HG02642 (cell line): ENCODE measurements around the gene BMPR1A.
"Not testable (repeated sequence)": the region's sequence is repeated elsewhere in the genome, so short reads cannot be mapped to it uniquely, and the experiment has no call there.

Experiments
- ATAC-seq: cut with Tn5 transposase; IDR thresholded peaks from one replicate; pipeline ENCODE4 v1.9.1; 2021; ENCODE audit warnings: mild to moderate bottlenecking; ENCODE audit not compliant: unreplicated experiment, poor library complexity

The BMPR1A gene

DNA sequence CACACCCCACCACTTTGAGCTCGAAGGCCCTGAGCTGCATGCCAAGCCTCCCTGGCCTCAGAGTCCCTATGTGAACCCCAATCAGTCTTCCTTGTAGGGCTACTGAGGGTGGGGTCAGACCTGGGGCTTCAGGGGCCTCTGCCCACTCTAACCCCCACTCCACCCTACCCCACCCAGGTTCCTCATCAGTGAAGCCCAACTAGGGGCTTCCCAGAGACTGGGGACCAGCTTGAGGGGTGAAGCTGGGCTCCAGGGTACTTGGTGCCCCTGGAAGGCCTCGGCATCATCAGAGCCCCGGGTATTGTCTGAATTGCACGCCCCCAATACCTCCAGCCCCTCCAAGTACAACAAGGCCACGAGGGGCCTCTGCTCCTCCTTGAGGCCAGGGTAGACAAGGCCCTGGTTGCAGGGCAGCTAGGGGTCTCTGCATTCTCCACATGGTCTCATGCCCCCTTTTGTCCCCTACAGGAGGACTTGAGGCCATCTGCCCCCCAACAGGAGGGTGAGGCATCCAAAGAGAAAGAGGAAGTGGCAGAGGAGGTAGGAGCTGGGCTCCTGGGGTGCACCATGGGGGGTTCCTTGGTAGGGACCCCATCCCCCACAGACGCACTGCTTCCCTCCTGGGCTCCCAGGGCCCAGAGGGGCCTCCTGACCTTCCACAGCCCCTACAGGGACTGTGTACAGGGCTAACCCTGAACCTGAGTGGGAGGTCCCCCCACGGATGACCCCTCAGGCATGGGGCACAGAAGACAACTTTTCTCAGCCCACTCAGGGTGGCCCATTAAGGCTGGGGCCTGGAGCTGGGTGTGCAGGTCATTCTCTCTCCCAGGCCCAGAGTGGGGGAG is 205.9 kb downstream of the BMPR1A start:
- ATAC-seq, result no peak

DNA sequence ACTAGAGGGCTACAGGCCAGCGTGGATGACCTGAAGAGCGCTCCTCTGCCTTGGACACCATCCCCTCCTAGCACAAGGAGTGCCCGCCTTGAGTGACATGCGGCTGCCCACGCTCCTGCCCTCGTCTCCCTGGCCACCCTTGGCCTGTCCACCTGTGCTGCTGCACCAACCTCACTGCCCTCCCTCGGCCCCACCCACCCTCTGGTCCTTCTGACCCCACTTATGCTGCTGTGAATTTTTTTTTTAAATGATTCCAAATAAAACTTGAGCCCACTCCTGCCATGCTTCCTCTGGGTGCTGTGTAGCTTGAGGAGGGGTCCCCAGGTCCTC is 206.5 kb downstream of the BMPR1A start:
- ATAC-seq, result no peak

DNA sequence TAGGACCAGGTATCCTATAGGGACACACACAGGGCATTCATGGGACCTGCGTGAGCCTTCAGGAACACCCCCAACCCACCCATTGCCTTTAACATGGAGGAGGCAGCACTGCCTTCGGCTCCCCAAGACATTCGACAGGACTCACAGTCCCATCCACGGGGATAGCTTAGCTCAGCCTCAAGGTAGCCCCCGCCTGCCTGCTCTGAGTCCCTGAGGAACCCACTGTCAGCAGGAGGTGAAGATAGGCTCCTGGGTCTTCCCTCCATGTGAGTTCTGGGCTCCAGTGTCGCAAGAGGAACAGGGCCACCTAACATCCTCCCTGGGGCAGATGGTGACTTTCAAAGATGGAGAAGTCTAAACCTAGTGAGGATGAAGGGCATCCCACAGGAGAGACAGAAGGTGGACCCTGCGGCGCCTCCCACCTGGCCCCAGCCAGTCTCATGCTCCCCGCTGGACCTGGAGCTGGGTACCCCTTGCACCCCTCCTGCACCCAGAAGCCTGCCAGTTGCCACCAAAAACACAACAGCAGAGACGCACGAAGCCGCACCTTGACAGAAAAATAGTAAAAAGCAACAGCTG is 207.0 kb downstream of the BMPR1A start:
- no peak for ATAC-seq

DNA sequence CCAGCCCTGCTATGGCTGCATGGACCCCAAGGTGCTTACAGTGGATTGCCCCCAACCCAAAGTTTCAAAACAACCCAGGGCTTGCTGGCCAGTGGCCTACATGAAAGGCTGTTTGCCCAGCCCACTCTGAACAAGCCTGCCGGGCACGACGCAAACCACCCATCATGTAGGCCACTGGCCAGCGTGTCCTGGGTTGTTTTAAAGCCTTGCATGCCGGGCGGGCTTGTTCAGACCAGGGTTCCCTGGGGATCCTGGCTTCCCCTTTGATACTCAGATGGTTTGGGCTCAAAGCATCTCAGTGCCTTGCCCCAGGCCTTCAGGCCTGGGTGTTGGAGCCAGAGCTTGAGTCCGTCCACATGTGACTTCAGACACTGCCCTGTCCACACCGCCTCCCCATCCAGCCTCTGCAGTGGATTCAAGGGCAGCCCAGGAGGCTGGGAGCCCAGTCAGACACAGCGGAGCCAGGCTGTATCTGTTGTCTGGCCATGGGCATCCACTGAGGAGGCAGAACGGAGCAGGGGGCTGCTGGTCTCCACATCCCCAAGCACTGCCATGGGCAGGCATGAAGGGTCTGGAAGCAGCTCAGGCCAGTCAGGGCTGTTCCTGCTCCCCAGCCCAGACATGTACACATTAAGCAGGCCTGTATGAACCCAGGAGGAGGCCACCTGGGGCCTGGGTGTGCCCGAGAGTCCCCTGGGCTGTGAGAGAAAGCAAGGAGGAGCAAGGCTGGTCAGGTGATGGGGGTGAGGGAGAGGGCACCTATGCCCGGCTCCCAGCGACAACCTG is 207.8 kb downstream of the BMPR1A start:
- ATAC-seq, result no peak

DNA sequence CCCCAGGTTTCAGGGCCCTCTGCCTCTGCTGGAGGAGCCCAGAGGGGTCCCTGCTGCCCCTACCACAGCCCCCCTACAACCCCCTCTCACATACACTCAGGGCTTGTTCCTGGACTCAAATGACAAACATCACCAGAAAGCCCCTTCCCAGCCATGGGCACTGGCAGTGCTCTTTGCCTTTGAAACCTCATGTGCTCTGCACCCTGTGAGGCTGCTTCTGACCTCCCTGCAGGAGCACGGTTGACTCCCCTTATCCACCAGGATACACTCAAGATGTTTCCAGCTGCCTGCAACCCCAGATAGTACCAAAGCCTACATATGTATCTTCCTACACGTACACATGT is 208.4 kb downstream of the BMPR1A start:
- no peak for ATAC-seq

DNA sequence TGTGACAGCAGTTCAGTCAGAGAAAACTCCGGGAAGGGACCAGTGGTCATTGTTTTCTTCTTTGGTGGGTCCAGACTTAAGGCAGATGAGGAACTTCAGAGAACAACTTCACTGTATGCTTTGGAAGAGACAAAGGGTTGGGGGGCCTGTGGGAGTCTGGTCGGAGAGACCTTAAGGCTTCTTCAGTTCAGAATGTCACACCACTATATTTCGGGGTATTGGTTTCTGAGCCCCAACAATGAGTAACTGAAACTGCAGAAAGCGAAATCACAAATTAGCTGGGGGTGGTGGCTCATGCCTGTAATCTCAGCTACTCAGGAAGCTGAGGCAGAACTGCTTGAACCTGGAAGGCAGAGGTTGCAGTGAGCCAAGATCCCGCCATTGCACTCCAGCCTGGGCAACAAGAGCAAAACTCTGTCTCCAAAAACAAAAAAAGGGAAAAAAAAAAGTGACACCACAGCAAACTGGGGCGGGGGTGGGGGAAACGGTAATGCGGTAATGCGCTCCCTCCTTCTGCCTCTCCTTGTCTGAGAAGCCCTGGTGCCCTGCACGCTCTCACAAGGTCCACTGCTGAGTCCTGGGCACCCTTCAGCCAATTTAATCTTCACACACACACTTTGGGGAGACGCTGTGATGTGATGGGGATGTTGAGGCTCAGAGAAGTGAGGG is 209.7 kb downstream of the BMPR1A start:
- ATAC-seq, result no peak

DNA sequence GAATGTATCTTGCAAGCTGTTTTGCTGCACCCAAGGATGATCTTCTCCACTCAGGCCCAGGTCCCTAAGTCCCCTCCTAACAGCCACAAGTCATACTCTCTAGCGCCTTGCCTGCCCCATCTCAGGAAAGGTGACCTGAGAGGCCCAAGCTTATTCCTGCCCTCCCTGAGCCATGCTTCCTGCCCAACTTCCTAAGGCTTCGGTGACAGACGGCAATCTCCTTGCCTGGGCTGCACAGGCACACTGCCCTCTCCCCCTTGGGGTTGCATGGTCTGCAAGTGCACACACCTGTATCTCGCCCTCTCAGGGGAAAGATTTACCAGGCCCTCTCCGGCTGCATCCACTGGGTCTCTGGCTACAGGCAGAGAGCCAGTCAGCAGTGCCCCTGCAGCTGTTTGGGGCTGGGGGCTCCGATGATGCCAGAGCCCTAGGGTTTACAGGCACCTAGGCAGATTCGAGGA is 211.1 kb downstream of the BMPR1A start:
- ATAC-seq, result no peak

DNA sequence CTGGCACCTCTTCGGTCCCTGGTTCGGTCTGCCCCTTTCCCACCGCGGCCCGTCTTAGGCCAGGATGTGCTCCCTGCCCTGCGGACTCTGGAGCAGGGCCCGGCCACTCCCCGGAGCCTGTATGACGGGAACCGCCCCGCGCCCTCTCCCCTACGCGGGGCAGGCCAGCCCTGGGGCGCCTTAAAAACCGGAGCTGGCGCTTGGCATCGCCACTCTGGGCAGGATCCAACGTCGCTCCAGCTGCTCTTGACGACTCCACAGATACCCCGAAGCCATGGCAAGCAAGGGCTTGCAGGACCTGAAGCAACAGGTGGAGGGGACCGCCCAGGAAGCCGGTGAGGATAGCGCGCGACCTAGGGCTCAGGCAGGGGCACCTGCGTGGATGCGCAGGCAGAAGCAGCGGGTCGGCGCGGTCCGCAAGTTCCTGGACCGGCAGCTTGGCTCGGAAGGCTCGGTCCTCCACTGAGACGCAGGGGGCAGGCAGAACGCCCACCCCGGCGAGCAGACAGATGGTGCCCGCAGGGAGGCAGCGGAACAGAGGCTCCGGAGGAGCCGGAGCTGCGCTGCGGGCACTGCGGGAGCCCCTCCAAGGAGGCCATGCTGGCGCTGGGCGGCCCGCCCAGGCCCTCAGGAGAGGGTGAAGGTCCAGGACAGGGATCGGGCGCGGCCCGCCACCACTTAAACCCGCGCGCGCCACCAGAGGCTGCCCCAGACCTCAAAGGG is 212.0 kb downstream of the BMPR1A start, which contains the start of gene ADIRF:
Gene ADIRF, plus strand, starts transcription at position 212 of the 723 bp plus-strand sequence. Its CDS starts 63 bp downstream, at position 275.
- ATAC-seq, result no peak

DNA sequence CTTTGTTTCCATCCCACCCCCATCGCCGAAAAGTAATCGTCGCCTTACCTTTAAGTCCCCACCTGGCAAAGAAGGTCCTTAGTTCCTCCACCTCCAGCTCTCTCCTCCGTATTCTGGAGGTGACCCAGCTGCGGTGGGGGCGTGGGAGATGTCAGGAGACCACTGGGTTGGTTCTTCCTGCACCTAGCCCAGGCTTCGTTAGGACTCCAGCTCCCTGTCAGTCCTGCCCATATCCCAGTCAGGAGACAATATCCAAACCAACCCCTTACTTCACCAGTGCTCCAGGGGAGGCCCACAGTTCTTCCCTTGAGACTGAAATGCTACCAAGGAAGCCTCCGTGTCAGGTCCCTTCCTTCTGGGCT is 212.6 kb downstream of the BMPR1A start:
- ATAC-seq, result no peak

DNA sequence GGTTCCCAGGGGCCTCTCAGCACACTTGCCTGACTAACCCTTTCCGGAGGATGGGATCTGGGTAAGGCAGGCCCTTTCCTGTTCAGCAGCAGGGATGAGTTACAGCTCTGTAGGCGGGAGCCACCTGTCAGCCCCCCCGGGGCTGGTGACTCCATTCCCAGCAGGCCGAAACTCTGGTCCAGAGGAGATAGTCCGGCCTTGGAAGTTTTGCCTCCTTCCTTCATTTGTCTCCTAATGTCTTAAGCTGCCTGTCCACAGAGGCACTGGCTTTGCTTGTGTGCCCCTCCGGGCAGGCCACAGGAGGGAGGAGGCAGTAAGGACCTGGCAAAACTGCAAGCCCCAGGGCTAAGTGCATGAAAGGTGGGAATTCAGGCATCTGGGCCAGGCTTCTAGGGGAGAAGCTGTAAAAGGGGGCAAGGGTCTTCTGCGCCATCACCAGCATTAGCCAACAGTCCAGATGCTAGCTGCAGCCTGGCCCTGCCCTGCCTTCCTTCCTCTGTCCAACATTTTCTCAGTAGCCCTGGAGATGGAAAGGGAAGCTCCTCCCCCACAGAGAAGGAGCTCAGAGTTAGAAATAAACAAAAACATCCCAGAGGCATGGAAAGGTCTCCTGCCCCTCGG is 213.1 kb downstream of the BMPR1A start:
- no peak for ATAC-seq

DNA sequence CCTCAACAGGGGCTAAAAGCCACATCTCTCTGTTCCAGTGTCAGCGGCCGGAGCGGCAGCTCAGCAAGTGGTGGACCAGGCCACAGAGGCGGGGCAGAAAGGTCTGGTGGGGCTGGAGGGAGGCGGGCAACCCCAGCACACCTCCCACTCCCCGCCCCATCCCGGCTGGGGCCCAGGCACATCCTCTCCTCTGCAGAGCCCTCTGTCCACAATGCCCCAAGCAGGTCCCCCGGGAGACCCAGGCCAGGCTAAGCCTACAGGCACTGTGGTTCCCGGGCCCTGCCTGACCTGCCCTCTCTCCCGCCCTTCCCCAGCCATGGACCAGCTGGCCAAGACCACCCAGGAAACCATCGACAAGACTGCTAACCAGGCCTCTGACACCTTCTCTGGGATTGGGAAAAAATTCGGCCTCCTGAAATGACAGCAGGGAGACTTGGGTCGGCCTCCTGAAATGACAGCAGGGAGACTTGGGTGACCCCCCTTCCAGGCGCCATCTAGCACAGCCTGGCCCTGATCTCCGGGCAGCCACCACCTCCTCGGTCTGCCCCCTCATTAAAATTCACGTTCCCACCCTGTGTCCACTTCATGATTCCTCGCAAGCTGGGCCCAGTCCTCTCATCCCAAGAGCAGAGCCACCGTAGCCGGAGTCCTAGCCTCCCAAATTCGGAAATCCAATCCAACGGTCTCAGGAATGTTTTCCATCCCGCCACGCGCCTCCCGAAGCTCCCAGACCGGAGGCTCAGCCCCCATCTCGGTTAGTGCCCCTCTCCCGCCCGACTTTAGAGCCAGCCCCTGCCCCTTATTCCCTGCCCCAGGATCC is 214.0 kb downstream of the BMPR1A start:
- ATAC-seq, result no peak

DNA sequence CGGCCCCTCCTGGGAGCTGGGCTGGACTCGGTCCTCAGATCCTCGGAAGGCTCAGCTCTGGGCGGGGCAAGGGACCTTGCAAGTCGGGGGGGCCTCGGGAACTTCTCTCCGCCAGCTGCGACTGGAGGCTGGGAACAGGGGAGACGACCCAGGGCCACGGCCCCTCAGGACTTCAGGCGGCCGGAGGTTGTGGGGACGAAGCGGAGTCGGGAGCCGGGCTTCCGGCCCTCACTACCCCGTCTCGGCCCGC is 214.5 kb downstream of the BMPR1A start:
- ATAC-seq, result no peak

DNA sequence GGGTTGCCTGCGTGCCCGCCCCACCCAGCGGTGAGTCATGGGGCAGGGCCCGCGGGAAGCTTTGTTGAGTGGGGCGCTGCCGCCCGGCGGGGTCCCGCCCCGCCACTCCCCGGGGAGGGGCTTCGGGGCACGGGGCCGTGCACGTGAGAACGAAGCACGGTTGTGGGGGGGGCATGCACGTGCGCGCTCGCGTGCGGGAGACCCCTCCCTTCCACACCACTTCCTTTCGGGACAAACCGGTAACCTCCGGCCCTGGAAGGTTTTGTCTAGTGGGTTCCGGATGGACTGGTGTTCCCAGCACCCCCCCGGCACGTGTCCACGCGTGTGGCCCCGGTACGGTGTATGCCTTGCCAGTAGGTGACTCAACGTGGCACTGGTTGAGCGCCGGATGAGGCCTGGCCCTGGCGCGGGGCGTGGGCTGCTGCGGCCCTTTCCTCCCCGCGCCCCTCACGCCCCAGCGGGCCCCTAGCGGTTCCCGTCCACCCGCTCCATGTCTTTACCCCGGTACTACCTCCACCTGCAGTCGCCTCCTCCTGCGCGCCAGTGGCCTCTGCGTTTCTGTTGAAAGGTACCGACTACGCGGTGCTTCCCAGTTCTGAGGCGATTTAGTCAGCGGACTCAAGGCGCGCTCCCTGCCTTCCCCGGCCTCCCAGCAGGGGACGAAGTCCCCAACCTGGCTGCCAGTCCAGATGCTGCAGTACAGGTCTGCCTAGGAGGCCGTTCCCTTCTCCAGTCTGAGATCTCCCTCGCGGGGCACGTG is 215.0 kb downstream of the BMPR1A start:
- ATAC-seq, result peak; percentile 80

DNA sequence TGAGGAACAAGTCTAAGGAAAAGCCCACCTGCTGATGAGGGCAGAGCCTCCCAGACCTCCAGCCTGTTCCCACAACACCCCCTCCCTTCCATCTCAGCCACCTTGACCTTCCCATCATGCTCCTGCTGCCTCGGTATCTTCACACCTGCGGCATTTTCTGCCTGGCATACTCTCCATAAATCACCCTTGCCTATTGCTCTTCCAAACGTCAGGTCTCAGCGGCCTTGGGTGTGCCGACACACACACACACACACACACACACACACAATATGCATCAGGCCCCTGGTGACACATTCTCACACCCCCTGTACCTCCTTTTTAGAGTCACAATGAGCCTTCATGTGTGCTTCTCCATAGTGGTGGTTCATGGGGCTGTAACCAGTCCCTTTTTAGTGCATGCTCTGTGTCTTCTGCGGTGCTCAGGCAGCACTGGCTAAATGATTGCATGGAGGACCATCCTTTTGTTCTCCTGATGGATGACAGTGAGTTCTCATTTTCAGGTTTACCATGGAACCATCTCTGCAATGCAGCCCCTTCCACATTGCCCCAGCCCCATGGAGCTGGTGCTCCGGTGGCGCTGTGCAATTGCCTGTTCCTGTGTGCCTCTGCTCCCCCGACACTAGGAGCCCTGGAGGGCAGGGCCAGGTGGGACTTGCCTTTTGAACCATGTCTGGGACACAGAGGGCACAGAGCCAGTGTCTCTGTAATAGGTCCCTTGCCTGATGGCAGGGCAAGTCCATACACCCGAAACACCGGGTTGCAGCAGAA is 216.4 kb downstream of the BMPR1A start:
- ATAC-seq, result no peak

DNA sequence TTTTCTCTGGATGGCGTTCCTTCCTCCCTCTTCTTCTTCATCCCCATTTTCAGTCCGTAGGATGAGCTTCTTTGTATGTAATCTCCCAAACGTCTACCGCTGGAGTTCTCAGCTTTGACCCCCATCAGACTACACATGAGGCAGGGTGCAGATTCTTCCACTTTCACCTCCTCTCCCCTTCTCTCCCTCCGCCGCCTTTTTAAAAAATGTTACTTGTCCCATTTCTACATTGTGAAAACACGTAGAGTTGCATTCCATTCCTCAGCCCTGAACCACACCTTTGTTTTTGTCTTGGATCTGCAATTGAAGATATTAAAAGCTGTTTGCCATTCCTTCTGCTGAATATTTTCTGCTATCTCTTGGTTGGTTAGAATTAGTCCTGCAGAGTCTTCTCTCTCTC is 218.1 kb downstream of the BMPR1A start:
- no peak for ATAC-seq

DNA sequence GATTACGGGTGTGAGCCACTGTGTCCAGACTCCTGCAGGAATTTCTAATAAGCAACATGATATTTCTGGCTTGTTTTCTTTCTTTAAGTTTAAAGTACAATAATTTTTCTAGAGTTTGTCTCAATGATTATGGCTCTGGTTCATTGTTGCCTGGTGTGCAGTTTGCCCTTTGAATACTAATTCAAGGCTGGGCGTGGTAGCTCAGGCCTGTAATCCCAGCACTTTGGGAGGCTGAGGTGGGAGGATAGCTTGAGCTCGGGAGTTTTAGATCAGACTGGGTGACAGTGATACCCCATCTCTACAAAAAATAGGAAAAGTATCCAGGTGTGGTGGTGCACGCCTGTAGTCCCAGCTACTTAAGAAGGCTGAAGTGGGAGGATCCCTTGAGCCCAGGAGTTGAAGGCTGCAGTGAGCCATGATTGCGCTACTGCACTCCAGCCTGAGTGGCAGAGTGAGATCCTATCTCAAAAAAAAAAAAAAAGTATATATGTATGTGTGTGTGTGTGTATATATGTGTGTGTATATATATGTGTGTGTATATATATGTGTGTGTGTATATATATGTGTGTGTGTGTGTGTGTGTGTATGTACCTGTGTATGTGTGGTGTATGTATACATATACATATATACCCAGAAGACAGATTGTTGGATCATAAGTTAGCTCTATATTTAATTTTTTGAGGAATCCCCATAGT is 220.1 kb downstream of the BMPR1A start:
- ATAC-seq, result no peak

DNA sequence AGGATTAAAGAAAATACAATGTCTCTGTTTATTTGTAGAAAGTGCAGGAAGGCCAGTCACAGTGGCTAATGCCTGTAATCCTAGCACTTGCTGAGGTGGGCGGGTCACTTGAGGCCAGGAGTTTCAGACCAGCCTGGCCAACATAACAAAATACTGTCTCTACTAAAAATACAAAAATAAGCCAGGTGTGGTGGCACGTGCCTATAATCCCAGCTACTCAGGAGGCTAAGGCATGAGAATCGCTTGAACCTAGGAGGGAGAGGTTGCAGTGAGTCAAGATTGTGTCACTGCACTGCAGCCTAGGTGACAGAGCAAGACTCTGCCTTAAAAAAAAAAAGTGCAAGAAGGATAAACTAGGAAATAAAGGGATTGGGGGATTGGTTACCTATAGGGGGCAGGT is 222.0 kb downstream of the BMPR1A start:
- ATAC-seq, result not testable (repeated sequence)
